Measurements from ENCODE around the gene VWA5B2. TPM values are rescaled to one million over a fixed set of nuclear protein-coding genes. Genes with fewer than 3 reads are reported as not detected.

VWA5B2 gene
- total and polyA plus RNA-seq, 9 of the 15 experiments (the other 6 are each of a cell fraction or from before 2014, with no cell fraction given): 0.04 TPM; not detected in 8

GRCh38 chr3:184228376-184229137 is 828 bp upstream of the VWA5B2 start:
- 4% methylated on average over 12 of the region's 12 CpGs for WGBS (ENCODE audit: insufficient coverage, low coverage, missing lambda C conversion rate)
- H3K79me2 ChIP-seq (ENCODE audit: control insufficient read depth, insufficient read depth, low read length): no peaks in the 10 kb centered on the region
- peaks cover 47 to 67% of the 10 kb centered on the region in 2 experiments for H3K27me3 ChIP-seq (ENCODE audit: control insufficient read depth in 2 of 2, insufficient read depth in 2 of 2, low read length in 2 of 2)
- in situ Hi-C loops (cut with MboI): no loop called here
- no peaks in the 10 kb centered on the region for H3K9me3 ChIP-seq (replicated peaks; ENCODE audit: control insufficient read depth, insufficient read depth, low read depth, low read length)
- H3K9me1 ChIP-seq (ENCODE audit: control insufficient read depth, insufficient read depth, low read length): no peaks in the 10 kb centered on the region
- H2AFZ ChIP-seq (ENCODE audit: low read depth, low read length): no peak overlapping the region
- H4K20me1 ChIP-seq (replicated peaks; ENCODE audit: control insufficient read depth, insufficient read depth, low read length): peaks cover 15% of the 10 kb centered on the region
- no peak overlapping the region for H3K27ac ChIP-seq (ENCODE audit: extremely low read depth, low read depth, low read length)
- no peak overlapping the region for H3K4me3 ChIP-seq
- FAIRE-seq (no peak), ATAC-seq (no peak), DNase-seq (ENCODE audit: extremely low read depth in 1 of 4, low spot score in 3 of 4) (no peak)
- BruUV-seq (replicated peaks): no TSS peak
- ChIA-PET CTCF (ENCODE audit: low intra/inter-chr PET ratio) (no interaction called here), POLR2A (interaction anchor here (0.6 to 2.9 kb wide), 11 partner anchors 9 to 1583 kb away, joined by 3 to 11 read pairs (median 3); partner anchors contain the start of gene EEF1AKMT4)
- H3K9ac ChIP-seq (ENCODE audit: insufficient read depth in 1 of 2, low read depth in 2 of 2, low read length in 2 of 2): no peak overlapping the region
- no peaks in the 10 kb centered on the region for H3K36me3 ChIP-seq (ENCODE audit: control insufficient read depth, insufficient read depth, low read length)
- H3K4me1 ChIP-seq (replicated peaks in 1 of 2; ENCODE audit: control insufficient read depth in 2 of 2, insufficient read depth in 2 of 2, low read length in 2 of 2): peaks cover 0 to 26% of the 10 kb centered on the region in 2 experiments; a peak in 3 of 5 replicates
- no peak for TF ChIP-seq ZNF316 (IDR thresholded peaks at IDR 0.05)
- no peak for TF ChIP-seq ESRRB (CRISPR knock-in tag; IDR thresholded peaks at IDR 0.05; ENCODE audit: borderline replicate concordance)
- no peak for TF ChIP-seq RBBP5 (IDR thresholded peaks at IDR 0.05; ENCODE audit: borderline replicate concordance, insufficient read depth, low read length, poor library complexity, severe bottlenecking)
- TF ChIP-seq CBX5 (IDR thresholded peaks at IDR 0.05; ENCODE audit: borderline replicate concordance, low read depth): no peak
- no peak for TF ChIP-seq MXI1 (IDR thresholded peaks at IDR 0.05; ENCODE audit: low read depth, low read length)
- no peak for TF ChIP-seq RBM34 (IDR thresholded peaks at IDR 0.05; ENCODE audit: borderline replicate concordance, insufficient read depth, low read length)
- no peak for TF ChIP-seq MTA3 (IDR thresholded peaks at IDR 0.05; ENCODE audit: borderline replicate concordance)
- no peak for TF ChIP-seq CHAMP1 (IDR thresholded peaks at IDR 0.05)
- no peak for TF ChIP-seq ZNF77 (CRISPR knock-in tag; IDR thresholded peaks at IDR 0.05)
- no peak for TF ChIP-seq ILK (tag; IDR thresholded peaks at IDR 0.05; ENCODE audit: borderline replicate concordance, low read depth)
- TF ChIP-seq TAL1 (IDR thresholded peaks at IDR 0.05): no peak
- intact Hi-C loops (cut with micrococcal nuclease): no loop called here
- H3K4me2 ChIP-seq (ENCODE audit: insufficient read depth, low read length): no peak overlapping the region

Data from K562 (cell line).